Medulla oblongata (tissue), 1 donor: ENCODE measurements around the gene PCBD2.
"Not testable (repeated sequence)": the region's sequence is repeated elsewhere in the genome, so short reads cannot be mapped to it uniquely, and the experiment has no call there.

ENCODE experiments used
- DNase-seq: peaks from one replicate; pipeline ENCODE4 v3.0.0-alpha.2; 2015; ENCODE audit errors: extremely low spot score

The PCBD2 gene

DNA sequence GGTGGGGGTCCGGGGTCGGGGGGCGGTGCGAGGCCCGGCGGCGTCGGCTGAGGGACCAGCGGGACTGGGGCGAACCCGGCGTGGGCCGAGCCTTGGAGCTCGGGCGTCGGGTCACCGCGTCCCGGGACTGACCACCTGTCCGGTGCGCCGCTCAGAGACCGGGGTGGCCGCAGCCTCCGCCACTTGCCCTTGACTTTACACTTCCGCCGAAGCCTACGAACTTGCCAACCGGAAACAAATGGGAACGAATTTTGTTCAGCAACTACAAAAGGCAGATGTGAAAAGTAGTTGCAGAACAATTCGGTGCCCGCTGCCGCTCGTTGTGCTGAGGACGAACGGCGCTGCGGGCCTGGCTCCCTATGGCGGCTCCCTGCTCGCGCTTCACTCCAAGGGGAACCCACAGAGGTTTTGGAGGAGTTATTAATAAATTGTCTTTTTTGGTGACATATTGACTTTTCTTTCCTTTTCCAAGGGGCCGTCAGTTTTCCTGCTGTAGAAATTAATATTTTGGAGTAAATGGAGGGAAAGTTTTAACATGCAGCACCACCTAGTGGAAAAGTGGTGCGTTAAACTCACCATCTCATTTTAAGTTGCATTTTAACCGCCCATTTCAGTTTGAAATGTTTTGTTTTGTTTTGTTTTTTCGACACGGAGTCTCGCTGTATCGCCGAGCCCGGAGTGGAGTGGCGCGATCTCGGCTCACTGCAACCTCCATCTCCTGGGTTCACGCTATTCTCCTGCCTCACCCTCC is 490 bp downstream of the PCBD2 start:
- DNase-seq: peak; percentile 79

DNA sequence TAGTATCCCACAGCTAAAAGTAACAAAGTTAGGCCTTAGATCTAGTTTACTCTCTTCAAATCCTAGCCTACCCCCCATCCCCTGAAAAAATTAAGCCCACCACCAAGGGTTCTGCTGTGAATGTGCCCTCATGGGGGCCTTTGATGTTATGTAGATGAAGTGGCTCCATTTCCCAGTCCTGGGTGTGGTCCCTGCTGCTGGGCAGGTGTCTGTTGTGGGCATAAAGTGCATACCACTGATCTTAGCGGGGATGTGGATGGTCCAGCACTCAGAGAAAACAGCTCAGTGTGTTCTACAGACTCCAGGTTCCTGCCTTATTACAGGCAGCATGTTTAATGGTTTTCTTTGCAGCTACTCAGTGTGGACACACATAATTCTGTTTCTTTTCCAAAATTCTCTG is 1.9 kb downstream of the PCBD2 start:
- no peak for DNase-seq

DNA sequence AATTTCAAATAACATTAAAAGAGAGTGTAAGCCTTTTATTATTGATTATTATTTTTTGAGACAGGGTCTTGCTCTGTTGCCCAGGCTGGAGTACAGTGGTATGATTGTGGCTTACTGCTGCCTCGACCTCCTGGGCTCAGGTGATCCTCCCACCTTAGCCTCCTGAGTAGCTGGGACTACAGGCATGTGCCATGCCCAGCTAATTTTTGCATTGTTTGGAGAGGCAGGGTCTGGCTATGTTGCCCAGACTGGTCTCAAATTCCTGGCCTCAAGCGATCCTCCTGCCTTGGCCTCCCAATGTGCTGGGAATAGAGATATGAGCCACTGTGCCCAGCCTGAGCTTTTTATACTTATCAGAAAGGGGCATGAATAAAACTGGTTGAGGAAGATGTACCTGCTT is 5.8 kb downstream of the PCBD2 start:
- DNase-seq: not testable (repeated sequence)

DNA sequence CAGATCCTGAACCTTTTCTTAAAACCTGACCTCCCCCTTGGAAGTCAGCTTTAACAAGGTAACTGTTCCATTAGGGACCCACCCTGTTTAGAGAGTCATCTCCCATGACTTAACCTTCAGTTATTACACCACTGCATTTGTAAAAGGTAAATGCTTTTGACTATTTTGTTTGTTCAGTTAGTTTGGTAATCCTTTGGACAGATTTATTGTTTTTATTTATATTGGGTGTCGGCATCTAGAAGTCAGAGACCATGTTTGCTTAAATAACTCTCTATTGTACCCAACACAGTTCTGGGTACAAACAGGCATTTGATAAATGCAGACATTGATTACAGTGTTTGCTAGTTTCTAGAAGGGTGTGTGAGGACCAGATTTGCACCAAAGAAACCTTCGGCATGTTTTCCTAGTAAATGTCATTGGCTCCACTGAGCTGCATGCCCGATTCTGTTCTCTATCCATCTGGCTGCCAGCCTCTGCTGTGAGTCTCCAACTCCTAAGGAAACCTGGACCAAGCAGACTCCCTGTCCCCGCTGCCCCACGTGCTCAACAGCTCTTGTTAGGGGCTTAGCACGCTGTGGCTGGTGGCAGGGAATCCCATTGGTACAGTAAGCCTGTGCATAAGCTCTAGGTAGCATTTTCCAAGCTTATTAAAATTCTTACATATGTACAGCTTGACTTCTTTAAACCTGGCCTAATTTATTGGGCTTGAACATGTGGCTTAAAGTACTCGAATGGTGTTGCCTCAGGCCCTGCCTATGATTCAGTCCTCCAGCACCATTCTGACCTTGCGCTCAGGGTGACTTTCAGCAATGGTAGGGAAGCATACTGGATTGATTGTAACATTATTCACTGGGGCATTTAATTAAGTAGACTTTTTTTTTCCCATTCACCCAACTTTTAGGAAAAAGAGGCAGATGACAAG is 6.6 kb downstream of the PCBD2 start:
- peak; percentile 53 for DNase-seq

DNA sequence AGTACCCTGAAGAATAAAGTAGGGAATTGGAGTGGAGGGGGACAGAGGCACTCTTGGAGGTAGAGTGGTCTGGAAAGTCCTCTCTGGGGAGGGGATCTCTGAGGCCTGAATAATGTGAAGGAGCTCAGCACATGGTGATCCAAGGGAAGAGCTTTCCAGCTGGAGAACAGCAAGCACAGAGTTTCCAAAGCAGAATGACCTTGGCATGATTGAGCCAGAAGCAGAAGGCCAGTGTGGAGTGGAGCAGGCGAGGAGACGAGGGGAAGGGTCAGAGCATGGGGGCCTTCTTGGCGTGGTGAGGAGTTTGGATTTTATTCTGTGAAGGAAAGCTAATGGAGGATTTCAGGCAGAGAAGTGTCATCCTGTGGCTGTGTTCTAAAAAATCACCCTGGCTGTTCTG is 8.3 kb downstream of the PCBD2 start:
- DNase-seq: no peak

DNA sequence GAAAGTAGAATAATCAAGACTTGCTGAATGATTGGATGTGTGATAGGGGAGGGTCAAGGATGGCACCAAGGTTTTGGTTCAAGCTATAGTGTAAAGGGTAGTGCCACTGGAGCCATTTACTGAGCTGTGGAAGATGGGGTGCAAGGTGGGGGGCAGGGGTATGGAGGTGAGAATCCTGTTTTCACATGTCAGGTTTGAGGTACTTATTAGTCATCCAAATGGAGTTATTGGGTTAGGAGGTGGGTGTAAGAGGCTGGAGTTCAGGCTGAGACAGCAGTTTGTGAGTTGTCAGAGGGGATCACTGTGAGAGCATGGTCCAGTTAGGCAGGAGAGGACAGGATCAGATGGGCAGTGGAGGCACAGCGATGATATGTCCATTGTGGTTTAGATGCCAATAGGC is 8.9 kb downstream of the PCBD2 start:
- no peak for DNase-seq

DNA sequence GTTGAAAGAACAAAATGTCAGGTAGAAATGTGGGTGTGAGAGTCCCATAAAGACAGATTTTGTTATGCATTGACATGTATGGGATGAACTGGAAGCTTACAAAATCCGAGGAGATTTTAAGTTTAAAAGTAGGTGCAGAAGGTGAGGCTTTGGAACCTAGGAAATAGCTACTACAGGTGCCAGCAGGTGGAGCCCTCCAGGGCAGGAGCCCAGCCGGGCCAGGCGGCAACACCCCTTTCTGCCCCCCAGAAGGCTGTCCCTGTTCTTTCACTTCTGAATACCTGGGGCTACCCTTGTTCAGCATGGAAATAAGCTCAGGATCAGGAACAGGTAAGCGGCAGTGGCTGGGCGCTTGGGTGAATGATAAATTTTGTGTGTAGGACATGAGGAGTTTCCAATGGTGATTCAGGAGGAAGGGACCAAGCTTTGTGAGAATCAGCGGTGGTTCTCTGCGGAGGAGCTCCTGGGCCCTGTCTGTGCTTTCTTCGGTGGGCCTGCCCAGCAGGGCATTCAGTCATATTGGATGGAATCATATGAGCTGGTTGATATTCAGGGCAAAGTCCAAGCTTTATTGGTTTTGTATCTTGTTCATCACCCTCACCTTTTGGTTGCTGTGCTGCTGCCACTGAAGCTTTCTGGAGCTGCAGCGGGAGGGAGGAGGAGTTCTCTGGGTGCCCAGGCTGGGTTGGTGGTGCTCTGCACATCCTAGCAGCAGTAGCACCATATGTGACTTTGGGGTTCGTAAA is 12.3 kb downstream of the PCBD2 start:
- no peak for DNase-seq

DNA sequence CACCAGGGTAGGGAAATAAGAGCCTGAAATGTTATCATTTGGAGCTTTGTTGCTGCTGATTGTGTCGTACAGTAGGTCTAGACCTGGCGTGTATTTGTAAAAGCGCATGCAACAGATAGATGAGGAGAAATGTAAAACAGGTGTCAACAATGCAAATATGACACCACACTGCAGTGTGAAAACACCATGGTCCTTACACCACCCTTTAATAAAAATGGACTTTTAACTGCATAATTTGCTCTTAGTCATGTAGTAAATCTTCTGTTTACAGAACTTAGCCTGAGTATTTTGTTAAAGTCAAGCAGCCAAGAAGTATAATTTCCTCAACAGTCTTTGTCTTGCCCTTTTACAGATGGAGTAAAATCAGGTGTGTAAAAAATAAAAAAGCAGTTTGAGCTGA is 13.9 kb downstream of the PCBD2 start:
- no peak for DNase-seq

DNA sequence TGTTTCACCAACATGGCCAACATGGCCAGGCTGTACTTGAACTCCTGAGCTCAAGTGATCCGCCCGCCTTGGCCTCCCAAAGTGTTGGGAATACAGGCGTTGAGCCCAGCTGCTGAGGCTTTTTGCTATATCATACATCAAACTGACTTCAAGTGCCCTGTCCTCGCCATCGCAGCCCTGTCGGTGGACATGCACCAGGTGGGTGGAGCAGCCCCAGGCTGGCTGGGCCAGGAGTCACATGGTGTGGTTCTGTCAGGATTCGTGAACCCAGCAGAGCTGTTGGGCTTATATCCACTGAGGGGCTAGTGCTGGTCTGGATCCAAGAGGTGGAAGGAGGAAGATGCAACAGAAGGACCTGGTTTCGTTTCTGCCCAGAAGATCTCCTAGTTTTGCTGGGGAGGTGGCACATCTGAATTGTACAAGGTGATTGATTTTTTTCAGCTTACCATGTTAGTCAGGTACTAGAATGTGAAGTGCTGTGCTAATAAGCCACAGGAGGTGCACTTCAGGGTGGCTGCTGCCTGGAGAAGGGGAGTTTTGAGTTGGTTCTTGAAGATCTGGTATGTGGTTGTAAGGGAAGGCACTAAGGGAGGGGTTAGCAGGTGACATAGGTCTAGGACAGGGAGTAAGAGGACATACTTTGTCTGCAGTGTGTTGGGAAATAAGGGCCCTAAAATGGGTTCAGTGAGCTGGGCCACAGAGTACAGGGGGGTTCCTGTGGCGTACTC is 16.1 kb downstream of the PCBD2 start:
- no peak for DNase-seq

DNA sequence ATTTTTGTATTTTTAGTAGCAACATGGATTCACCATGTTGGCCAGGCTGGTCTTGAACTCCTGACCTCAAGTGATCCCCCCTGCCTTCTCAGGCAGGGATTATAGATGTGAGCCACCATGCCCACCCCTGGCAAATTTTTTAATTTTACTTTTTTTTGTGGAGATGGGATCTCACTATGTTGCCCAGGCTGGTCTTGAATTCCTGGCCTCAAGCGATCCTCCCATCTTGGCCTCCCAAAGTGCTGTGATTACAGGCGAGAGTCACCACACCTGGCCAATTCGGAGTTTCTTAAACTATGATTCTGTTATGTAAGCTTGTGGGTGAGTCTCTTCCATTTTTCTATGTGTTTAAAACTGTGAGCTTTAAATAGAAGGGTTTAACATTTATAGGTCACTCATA is 27.6 kb downstream of the PCBD2 start:
- no peak for DNase-seq

DNA sequence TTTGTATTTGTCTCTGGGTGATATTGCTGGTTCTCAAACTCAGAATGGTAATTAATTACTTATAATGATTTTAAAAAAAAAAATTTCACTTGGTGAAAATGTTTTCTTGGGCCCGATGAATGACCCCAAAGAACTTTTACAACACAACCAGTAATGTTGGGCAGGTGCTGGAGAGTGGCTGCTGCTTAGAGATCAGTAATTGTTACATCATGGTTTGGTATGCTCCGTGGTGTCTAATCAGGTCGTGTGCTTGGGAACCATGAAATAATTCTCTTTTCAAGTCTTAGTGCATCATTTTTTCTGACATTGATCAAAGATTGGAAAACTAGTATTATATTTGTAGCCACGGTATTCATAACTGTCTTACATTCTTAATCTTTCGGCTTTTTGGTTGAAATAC is 29.3 kb downstream of the PCBD2 start:
- DNase-seq: no peak

DNA sequence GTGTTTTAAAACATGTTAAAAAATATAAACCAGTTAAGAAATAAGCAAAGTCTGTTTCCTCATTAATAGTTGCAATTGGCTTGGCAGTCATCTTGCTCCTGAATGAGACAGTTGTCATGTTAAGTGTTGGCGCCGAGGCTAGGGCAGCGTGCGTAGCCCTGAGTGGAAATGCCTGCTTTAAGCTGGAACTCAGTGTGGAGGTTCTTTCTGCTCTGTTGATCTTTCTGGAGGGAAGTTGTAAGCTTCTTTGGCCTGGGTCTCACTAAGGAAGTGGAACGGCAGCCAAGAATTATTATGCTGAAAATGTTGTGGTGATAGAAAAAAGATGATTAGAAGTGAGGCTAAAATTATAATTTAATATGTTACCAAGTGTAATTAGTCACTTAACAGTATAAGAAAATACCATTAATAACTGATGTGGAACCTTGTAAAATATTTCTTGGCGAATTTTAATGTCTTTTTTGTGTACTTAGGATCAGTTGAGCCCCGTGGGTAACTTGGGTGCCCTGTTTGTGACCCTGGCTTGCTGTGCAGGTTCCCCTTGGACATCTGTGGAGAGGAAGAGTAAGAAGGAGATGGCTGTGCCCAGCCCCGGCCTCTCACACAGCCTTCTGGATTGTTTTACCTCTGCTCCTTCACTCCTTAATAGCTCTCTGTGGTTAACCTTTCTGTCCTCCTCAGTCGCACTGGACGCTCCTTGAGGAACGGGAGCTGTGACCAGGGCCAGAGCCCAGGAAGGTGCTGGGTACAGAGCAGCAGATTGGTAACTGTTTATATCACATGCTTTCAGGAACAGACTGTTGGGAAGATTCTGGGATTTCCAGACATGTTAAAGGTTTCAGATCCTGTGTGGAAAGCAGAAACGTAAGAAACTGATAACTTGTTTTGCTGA is 31.0 kb downstream of the PCBD2 start:
- no peak for DNase-seq

DNA sequence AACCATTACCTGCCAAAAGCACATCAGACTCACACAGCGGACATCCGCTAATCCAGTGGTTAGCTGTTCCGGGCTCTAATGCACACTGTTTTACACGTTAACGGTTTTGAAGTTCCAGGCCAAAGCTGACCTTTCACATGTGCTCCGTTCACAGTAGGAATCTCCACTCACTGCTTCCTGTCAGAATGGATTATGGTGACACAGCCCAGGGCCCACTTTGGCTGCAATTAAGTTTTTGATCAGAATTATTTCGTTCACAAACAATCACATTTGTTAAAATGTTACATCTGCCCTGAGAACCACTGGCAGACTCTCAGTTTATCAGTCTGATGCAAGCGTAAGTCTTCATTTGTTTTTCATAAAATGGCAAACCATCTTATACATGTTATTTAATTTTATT is 32.6 kb downstream of the PCBD2 start:
- no peak for DNase-seq

DNA sequence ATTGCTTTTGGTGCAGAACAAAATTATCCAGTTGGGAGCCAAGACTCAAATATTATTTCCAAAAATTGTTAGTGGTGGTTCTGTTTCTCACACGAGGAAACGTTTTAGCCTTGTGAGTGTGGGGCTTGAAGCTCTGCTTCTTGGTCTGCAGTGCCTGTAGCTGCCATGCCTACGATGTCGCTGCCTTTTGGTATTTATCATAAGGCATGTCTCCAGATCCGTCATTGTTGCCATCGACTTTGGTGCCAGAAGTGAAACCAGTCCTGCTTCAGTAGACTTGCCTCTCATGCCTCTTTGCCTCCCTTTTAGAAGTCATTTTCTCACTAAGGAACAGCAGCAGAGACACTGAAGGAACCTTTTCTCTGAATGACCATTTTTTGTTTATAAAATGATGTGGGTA is 33.1 kb downstream of the PCBD2 start:
- DNase-seq: peak; percentile 28

DNA sequence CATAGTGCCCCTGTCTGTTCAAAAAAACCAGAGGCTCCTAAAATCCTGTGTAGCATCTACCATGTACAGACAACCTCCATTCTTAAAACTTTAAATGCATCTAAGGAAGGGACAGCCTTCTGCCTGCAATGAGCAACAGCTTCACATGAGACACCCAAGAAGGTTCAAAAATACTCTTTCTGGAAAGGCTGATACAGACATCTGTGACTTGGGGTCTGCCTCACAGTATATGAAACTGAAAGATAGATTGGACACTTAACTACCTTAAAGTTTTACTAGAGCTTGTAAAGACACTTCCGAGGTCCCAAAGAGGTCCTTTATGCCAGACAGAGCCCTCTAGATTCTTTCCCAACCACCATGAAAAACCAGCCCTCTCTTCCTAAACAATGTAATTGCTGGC is 34.6 kb downstream of the PCBD2 start:
- DNase-seq: no peak

DNA sequence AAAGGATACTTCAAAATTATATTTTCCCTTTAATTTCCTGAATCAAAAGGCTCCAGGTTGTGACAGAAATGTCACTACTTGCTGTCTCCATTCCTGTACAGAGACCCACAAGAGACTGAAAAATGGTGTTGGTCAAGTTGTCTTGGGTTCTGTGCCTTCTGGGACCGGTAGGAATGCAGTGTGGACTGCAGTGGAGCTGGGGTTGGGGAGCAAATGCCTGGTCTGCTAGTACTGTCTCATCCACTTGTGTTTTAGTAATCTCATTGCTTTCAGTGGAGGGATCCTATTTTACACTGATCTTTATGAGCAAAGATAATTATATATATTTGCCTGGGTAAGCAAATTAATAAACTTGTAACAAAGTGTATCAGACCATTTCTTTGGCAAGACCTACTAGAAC is 38.6 kb downstream of the PCBD2 start:
- no peak for DNase-seq

DNA sequence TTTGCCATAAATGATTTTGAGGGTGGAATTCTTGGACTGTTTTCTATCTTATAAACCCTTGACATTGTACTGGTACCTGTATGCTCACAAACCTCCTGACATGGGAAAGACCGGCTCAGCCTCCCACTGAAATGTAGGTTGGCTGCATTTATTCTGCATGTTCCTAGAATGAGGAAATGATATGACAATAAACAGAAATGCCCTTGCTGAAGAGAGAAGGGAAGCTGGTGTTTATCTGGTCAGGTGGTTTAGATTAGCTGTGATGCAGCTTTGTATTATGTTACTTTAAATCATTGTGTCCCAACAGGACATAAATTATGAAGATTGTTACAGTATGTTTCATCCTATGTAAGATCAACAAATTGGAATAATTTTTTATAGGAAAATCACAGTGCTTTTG is 39.7 kb downstream of the PCBD2 start:
- no peak for DNase-seq

DNA sequence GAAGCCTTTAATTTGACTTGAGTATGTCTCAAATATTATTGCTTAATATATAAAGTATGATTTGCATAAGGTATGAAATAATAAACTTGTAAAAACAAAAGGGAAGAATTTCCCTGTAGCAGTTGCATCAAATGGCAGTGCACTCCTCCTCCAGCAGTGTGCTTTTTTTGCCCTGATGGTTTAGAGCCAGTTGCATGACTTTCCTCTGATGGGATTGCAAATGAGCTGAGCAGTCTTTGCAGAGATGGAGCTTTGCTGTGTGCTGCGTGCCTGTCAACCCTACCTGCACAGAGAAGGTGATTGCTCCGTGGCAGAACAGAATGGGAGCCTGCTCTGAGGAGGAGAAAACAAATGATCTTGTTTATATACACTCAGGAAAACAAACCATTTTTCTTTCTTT is 40.1 kb downstream of the PCBD2 start:
- no peak for DNase-seq

DNA sequence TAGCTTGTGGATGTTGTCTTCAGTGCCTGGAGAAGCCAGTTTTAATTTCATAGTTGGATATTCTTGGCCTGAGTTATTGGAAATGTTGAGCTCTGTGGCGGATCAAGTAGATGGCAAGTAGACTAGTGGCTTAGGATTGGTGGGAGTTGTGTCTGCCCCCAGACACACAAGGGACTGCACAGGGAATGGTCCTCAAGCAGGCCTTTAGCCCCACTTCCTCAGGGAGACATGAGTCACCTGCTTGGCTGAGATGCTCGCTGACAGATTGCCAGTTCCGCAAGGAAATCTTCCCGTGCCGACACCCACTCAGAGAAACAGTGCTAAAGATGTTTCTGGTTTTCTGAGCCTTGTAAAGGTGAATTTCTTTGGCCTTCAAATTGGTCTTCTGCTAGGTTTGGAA is 44.0 kb downstream of the PCBD2 start:
- no peak for DNase-seq

DNA sequence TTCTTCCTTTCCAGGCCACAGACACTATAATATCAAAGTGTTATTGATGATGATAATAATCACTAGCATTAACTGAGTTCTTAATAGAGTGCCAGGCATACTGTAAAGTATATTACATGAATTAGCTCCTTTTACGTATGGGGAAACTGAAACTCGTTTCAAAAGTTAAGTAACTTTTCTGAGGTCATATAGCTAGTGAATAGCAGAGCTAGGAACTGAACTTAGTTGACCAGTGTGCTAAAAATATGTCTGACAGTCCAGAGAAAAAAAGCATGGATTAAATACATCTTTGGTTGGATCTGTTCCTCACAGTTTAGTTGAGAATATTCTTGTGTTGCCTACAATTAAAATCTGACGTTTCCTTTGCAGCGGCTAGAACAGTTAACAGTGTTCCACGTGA is 44.4 kb downstream of the PCBD2 start:
- no peak for DNase-seq
